IMR-90 (cell line): ENCODE measurements around the gene JAK1. TPM values are rescaled to one million over a fixed set of nuclear protein-coding genes. Genes with fewer than 3 reads are reported as not detected.

Source experiments
- ATAC-seq: fragments of 200-7000 bp; cut with Tn5 transposase; 2 replicates; pipeline ENCODE4 v1.9.1; 2020; ENCODE audit warnings: low read depth, mild to moderate bottlenecking, moderate library complexity
- BruUV-seq: library from RNA; stranded (reverse); fragments of 400-500 nt; replicated peaks from 2 replicates; lab custom pipeline; 2021; lab: Mats Ljungman, UMichigan
- CTCF ChIA-PET: fragments of 300-600 bp; formaldehyde crosslinking; extraction: SDS; loops from one replicate; lab custom pipeline; 2021; ENCODE audit warnings: antibody characterized with exemption; lab: Yijun Ruan, JAX
- POLR2A ChIA-PET: fragments of 300-600 bp; sonication (Branson Sonifier 250); formaldehyde crosslinking; loops from one replicate; lab custom pipeline; 2022; ENCODE audit warnings: antibody characterized with exemption; ENCODE audit not compliant: unreplicated experiment; lab: Charles Lee
- DNase-seq: peaks from one replicate; pipeline ENCODE4 v3.0.0; 2013
- H2AFZ ChIP-seq: replicated peaks from 2 replicates; pipeline ENCODE3; 2013; ENCODE audit warnings: low read length, mild to moderate bottlenecking; ENCODE audit not compliant: poor library complexity
- H2AK5ac ChIP-seq: 2 replicates; pipeline ENCODE4 v1.6.1; 2013; ENCODE audit warnings: low read depth, low read length, inconsistent platforms
- H2AK9ac ChIP-seq: replicated peaks from 2 replicates; pipeline ENCODE3; 2013; ENCODE audit warnings: mild to moderate bottlenecking, low read depth, low read length, moderate library complexity; ENCODE audit not compliant: poor library complexity
- H2BK120ac ChIP-seq: 2 replicates; pipeline ENCODE4 v1.6.1; 2013; ENCODE audit warnings: low read depth, low read length, inconsistent platforms
- H2BK15ac ChIP-seq: 3 replicates; pipeline ENCODE4 v1.6.1; 2013; ENCODE audit warnings: low read depth, low read length, inconsistent platforms
- H2BK20ac ChIP-seq: 2 replicates; pipeline ENCODE4 v1.6.1; 2013; ENCODE audit warnings: low read depth, mild to moderate bottlenecking, inconsistent platforms, low read length, moderate library complexity
- H2BK5ac ChIP-seq: 2 replicates; pipeline ENCODE4 v1.6.1; 2013; ENCODE audit warnings: mild to moderate bottlenecking, low read depth, low read length, inconsistent platforms; ENCODE audit not compliant: poor library complexity, severe bottlenecking
- H3K14ac ChIP-seq: replicated peaks from 2 replicates; pipeline ENCODE4 v1.6.1; 2013; ENCODE audit warnings: low read depth, low read length, inconsistent platforms
- H3K18ac ChIP-seq: 2 replicates; pipeline ENCODE4 v1.6.1; 2013; ENCODE audit warnings: low read depth, low read length, control low read depth
- H3K23ac ChIP-seq: 2 replicates; pipeline ENCODE4 v1.6.1; 2013; ENCODE audit warnings: low read depth, low read length, inconsistent platforms
- H3K27ac ChIP-seq: 2 replicates; pipeline ENCODE4 v1.5.1; 2013; ENCODE audit warnings: mild to moderate bottlenecking, control low read depth, low read length; ENCODE audit not compliant: insufficient read depth
- H3K27me3 ChIP-seq: 2 replicates; pipeline ENCODE4 v1.6.1; 2013; ENCODE audit warnings: low read length; ENCODE audit not compliant: control insufficient read depth, insufficient read depth
- H3K36me3 ChIP-seq: 2 replicates; pipeline ENCODE4 v1.6.1; 2013; ENCODE audit warnings: low read length, mixed read lengths; ENCODE audit not compliant: control insufficient read depth, insufficient read depth
- H3K4ac ChIP-seq: 2 replicates; pipeline ENCODE4 v1.6.1; 2013; ENCODE audit warnings: low read depth, low read length, inconsistent platforms
- H3K4me1 ChIP-seq: 2 replicates; pipeline ENCODE4 v1.6.1; 2013; ENCODE audit warnings: low read length, mixed read lengths; ENCODE audit not compliant: control insufficient read depth, insufficient read depth
- H3K4me2 ChIP-seq: 2 replicates; pipeline ENCODE4 v1.6.1; 2013; ENCODE audit warnings: low read depth, mild to moderate bottlenecking, control low read depth, low read length, moderate library complexity
- H3K4me3 ChIP-seq: 2 replicates; pipeline ENCODE4 v1.5.1; 2013; ENCODE audit warnings: low read depth, mild to moderate bottlenecking, control low read depth, low read length, moderate library complexity; ENCODE audit not compliant: insufficient read depth
- H3K56ac ChIP-seq: 2 replicates; pipeline ENCODE4 v1.6.1; 2013; ENCODE audit warnings: low read length, inconsistent platforms; ENCODE audit not compliant: insufficient read depth; ENCODE audit errors: extremely low read depth
- H3K79me1 ChIP-seq, 2 experiments: 2 replicates each; pipeline ENCODE4 v1.6.1; 2013; ENCODE audit warnings: low read length in 2 of 2, inconsistent platforms in 1 of 2, low read depth in 1 of 2
- H3K9ac ChIP-seq: 2 replicates; pipeline ENCODE4 v1.6.1; 2013; ENCODE audit warnings: low read depth, low read length, control low read depth
- H3K9me1 ChIP-seq: 2 replicates; pipeline ENCODE4 v1.6.1; 2013; ENCODE audit warnings: low read length, inconsistent platforms; ENCODE audit not compliant: insufficient read depth
- H3K9me3 ChIP-seq: 2 replicates; pipeline ENCODE4 v1.6.1; 2013; ENCODE audit warnings: low read length; ENCODE audit not compliant: control insufficient read depth, insufficient read depth
- H4K20me1 ChIP-seq: 2 replicates; pipeline ENCODE4 v1.6.1; 2013; ENCODE audit warnings: low read length, inconsistent platforms; ENCODE audit not compliant: insufficient read depth
- H4K5ac ChIP-seq: 2 replicates; pipeline ENCODE4 v1.6.1; 2013; ENCODE audit warnings: mild to moderate bottlenecking, low read depth, low read length, control low read depth
- H4K8ac ChIP-seq, 2 experiments: 2 replicates each; pipeline ENCODE4 v1.6.1; 2013; ENCODE audit warnings: low read depth in 2 of 2, low read length in 2 of 2, control low read depth in 1 of 2, inconsistent platforms in 1 of 2
- H4K91ac ChIP-seq: 2 replicates; pipeline ENCODE4 v1.6.1; 2013; ENCODE audit warnings: low read depth, low read length, inconsistent platforms; ENCODE audit not compliant: insufficient read depth
- BHLHE40 ChIP-seq: fragments of 150-350 bp; IDR thresholded peaks from 2 replicates; pipeline ENCODE4 v1.6.1; 2016; ENCODE audit warnings: mild to moderate bottlenecking, low read depth, low read length
- CEBPB ChIP-seq: IDR thresholded peaks from 2 replicates; pipeline ENCODE4 v1.6.1; 2012; ENCODE audit warnings: low read depth, low read length, improper control_type of control experiment
- CHD1 ChIP-seq: IDR thresholded peaks from 2 replicates; pipeline ENCODE4 v1.6.1; 2012; ENCODE audit warnings: low read depth, low read length, improper control_type of control experiment
- CTCF ChIP-seq: conservative IDR thresholded peaks from 2 replicates; pipeline ENCODE4 v1.5.1; 2012; ENCODE audit warnings: mild to moderate bottlenecking, low read depth, low read length, improper control_type of control experiment
- ELK1 ChIP-seq: fragments of 150-350 bp; IDR thresholded peaks from 2 replicates; pipeline ENCODE4 v1.6.1; 2016; ENCODE audit warnings: low read depth, mild to moderate bottlenecking, low read length, moderate library complexity, borderline replicate concordance
- FOS ChIP-seq: fragments of 150-350 bp; IDR thresholded peaks from 2 replicates; pipeline ENCODE4 v1.6.1; 2016; ENCODE audit warnings: low read depth, low read length
- MAZ ChIP-seq: IDR thresholded peaks from 2 replicates; pipeline ENCODE4 v1.6.1; 2012; ENCODE audit warnings: low read depth, mild to moderate bottlenecking, low read length, improper control_type of control experiment, moderate library complexity, borderline replicate concordance
- MXI1 ChIP-seq: IDR thresholded peaks from 2 replicates; pipeline ENCODE4 v1.6.1; 2012; ENCODE audit warnings: low read depth, mild to moderate bottlenecking, low read length, moderate library complexity, borderline replicate concordance
- NFE2L2 ChIP-seq: fragments of 150-350 bp; IDR thresholded peaks from 2 replicates; pipeline ENCODE4 v1.6.1; 2016; ENCODE audit warnings: low read depth, mild to moderate bottlenecking, low read length
- POLR2A ChIP-seq: IDR thresholded peaks from 2 replicates; pipeline ENCODE4 v1.6.1; 2012; ENCODE audit warnings: mild to moderate bottlenecking, low read depth, low read length
- RCOR1 ChIP-seq: IDR thresholded peaks from 2 replicates; pipeline ENCODE4 v1.6.1; 2012; ENCODE audit warnings: mild to moderate bottlenecking, low read length, improper control_type of control experiment; ENCODE audit not compliant: insufficient replicate concordance
- RFX5 ChIP-seq: IDR thresholded peaks from 2 replicates; pipeline ENCODE4 v1.8.0; 2012; ENCODE audit warnings: low read depth, mild to moderate bottlenecking, low read length, moderate library complexity
- SMC3 ChIP-seq: fragments of 150-350 bp; IDR thresholded peaks from 2 replicates; pipeline ENCODE4 v1.6.1; 2016; ENCODE audit warnings: low read depth, mild to moderate bottlenecking, antibody characterized with exemption, low read length, moderate library complexity
- USF2 ChIP-seq: fragments of 150-350 bp; IDR thresholded peaks from 2 replicates; pipeline ENCODE4 v1.6.1; 2017; ENCODE audit warnings: mild to moderate bottlenecking, antibody characterized with exemption, low read length, low read depth
- WGBS, 2 experiments: methylation state at CpG; one replicate each; pipeline versions ENCODE4 v1.1.5 to v1.1.7; 2013; ENCODE audit warnings: missing lambda C conversion rate in 2 of 2; ENCODE audit not compliant: insufficient read length in 1 of 2; ENCODE audit errors: extremely low coverage in 2 of 2; 5-methylcytosine and 5-hydroxymethylcytosine counted together
- dilution Hi-C: fragments of 300-500 bp; cut with HindIII; formaldehyde crosslinking; loops from one replicate; pipeline ENCODE4 v1.14.3; 2018; ENCODE audit warnings: low sequenced_read_pairs; ENCODE audit not compliant: unreplicated experiment
- in situ Hi-C: fragments of 300-500 bp; cut with MboI; formaldehyde crosslinking; loops from 3 replicates; pipeline ENCODE4 v1.14.3; 2019; ENCODE audit warnings: low sequenced_read_pairs, inconsistent platforms, mixed read lengths
- intact Hi-C: fragments of 100-400 bp; cut with micrococcal nuclease; formaldehyde crosslinking; loops from 2 replicates; pipeline ENCODE4 v1.10.0; 2022
- polyA plus RNA-seq, 3 experiments: library from polyadenylated mRNA; depleted of rRNA; stranded (reverse); fragments of >200 nt; gene quantifications; 2 replicates each; pipeline ENCODE4 v1.2.3, GENCODE V29; 2012; ENCODE audit warnings: low replicate concordance in 1 of 3
- total RNA-seq: library from RNA; depleted of rRNA; stranded (reverse); fragments of >200 nt; gene quantifications from 2 replicates; pipeline ENCODE4 v1.2.3, GENCODE V29; 2012

Gene JAK1
- total and polyA plus RNA-seq, 2 of the 4 experiments (the other 2 are of a cell fraction), result 76.9 to 103 TPM

- Histone ChIP-seq H3K4me2 (no peak overlapping the region), H3K4ac (no peak overlapping the region), H3K9me3 (no peaks in the 10 kb centered on the region), H2BK20ac (no peak overlapping the region), H2AFZ (no peak overlapping the region), H3K36me3 (no peaks in the 10 kb centered on the region), H3K56ac (no peak overlapping the region), H3K4me1 (peaks cover 4% of the 10 kb centered on the region), H2AK5ac (no peak overlapping the region), H3K9me1 (no peaks in the 10 kb centered on the region), H3K14ac (no peak overlapping the region), H3K27me3 (no peaks in the 10 kb centered on the region), H4K5ac (no peak overlapping the region), H3K4me3 (no peak overlapping the region), H3K18ac (no peak overlapping the region), H3K9ac (no peak overlapping the region), H4K8ac (no peak overlapping the region), H2BK5ac (no peak overlapping the region), H3K27ac (no peak overlapping the region), H3K23ac (no peak overlapping the region), H4K91ac (no peak overlapping the region), H2BK120ac (no peak overlapping the region), H2AK9ac (no peak overlapping the region), H3K79me1 (no peaks in the 10 kb centered on the region), H2BK15ac (no peak overlapping the region), H4K20me1 (no peaks in the 10 kb centered on the region)
- dilution Hi-C loops, result no loop called here
- ChIA-PET CTCF (no interaction called here), POLR2A (no interaction called here)
- ATAC-seq, result no peak
- no TSS peak for BruUV-seq
- no CpG with 5 or more reads among the region's 7 CpGs for WGBS, 2 experiments
- TF ChIP-seq MAZ, result no peak
- TF ChIP-seq POLR2A, result no peak
- no peak for TF ChIP-seq SMC3
- TF ChIP-seq NFE2L2, result no peak
- TF ChIP-seq CTCF, result no peak
- TF ChIP-seq CEBPB, result no peak
- no peak for TF ChIP-seq BHLHE40
- no peak for TF ChIP-seq RFX5
- TF ChIP-seq ELK1, result no peak
- no peak for TF ChIP-seq RCOR1
- TF ChIP-seq FOS, result no peak
- TF ChIP-seq USF2, result no peak
- TF ChIP-seq CHD1, result no peak
- no peak for TF ChIP-seq MXI1
- intact Hi-C loops, result no loop called here
- no peak for DNase-seq
- in situ Hi-C loops, result loop anchor here (25.0 kb wide), 1 partner anchor 720 kb away; no protein-coding TSS in a partner anchor
Measured at GRCh38 chr1:64981601-64982533, 15.5 kb upstream of the JAK1 start.
